Glutamatergic neuron (in vitro differentiated cells): ENCODE measurements around the gene CHD9. TPM values are rescaled to one million over a fixed set of nuclear protein-coding genes. Genes with fewer than 3 reads are reported as not detected.

ENCODE experiments used
- DNase-seq: peaks from one replicate; pipeline ENCODE4 v3.0.0; 2022
- H3K27ac Mint-ChIP-seq: one replicate; pipeline ENCODE4 v1.8.0; 2020; ENCODE audit warnings: mild to moderate bottlenecking, mixed read lengths, inconsistent platforms; ENCODE audit not compliant: unreplicated experiment
- H3K27me3 Mint-ChIP-seq: one replicate; pipeline ENCODE4 v1.8.0; 2020; ENCODE audit warnings: mild to moderate bottlenecking, moderate library complexity, mixed read lengths, inconsistent platforms; ENCODE audit not compliant: unreplicated experiment
- H3K36me3 Mint-ChIP-seq: one replicate; pipeline ENCODE4 v1.8.0; 2020; ENCODE audit warnings: mild to moderate bottlenecking, mixed read lengths, inconsistent platforms; ENCODE audit not compliant: unreplicated experiment
- H3K4me1 Mint-ChIP-seq: one replicate; pipeline ENCODE4 v1.8.0; 2020; ENCODE audit warnings: mild to moderate bottlenecking, low read depth, mixed read lengths, inconsistent platforms; ENCODE audit not compliant: unreplicated experiment
- H3K4me3 Mint-ChIP-seq: one replicate; pipeline ENCODE4 v1.8.0; 2020; ENCODE audit warnings: mild to moderate bottlenecking, mixed read lengths, inconsistent platforms; ENCODE audit not compliant: unreplicated experiment
- H3K9me3 Mint-ChIP-seq: one replicate; pipeline ENCODE4 v1.8.0; 2020; ENCODE audit warnings: mild to moderate bottlenecking, moderate library complexity, mixed read lengths, inconsistent platforms; ENCODE audit not compliant: unreplicated experiment
- CTCF ChIP-seq: fragments of 200-600 bp; sonication (generic); IDR thresholded peaks from one replicate; pipeline ENCODE4 v1.5.0; 2021; ENCODE audit not compliant: partially characterized antibody, unreplicated experiment
- total RNA-seq: library from RNA; stranded (reverse); fragmentation: NEBNext Ultra II Directional; extraction: Animal tissue kit (Norgen Biotek cat#: 25700); gene quantifications from one replicate; pipeline ENCODE4 v1.2.1, GENCODE V29; 2021; ENCODE audit not compliant: unreplicated experiment

Gene CHD9
- total RNA-seq, 1 donor from 2014 or later = 120 TPM

GRCh38 chr16:53090591-53091411 lies 36.0 kb downstream of the CHD9 start:
- H3K27ac Mint-ChIP-seq = peak overlapping the region; percentile 100
- H3K4me1 Mint-ChIP-seq = peaks cover 57% of the 10 kb centered on the region
- H3K4me3 Mint-ChIP-seq = peak overlapping the region; percentile 94

GRCh38 chr16:53091466-53092211 lies 36.8 kb downstream of the CHD9 start:
- TF ChIP-seq CTCF = no peak
- peaks cover 53% of the 10 kb centered on the region for H3K4me1 Mint-ChIP-seq
- peak; percentile 71 for DNase-seq
- peak overlapping the region; percentile 100 for H3K27ac Mint-ChIP-seq
- peak overlapping the region; percentile 94 for H3K4me3 Mint-ChIP-seq
- peaks cover 9% of the 10 kb centered on the region for H3K27me3 Mint-ChIP-seq
- no peaks in the 10 kb centered on the region for H3K36me3 Mint-ChIP-seq
- peaks cover 17% of the 10 kb centered on the region for H3K9me3 Mint-ChIP-seq

More at GRCh38 chr16:53090591-53091411, 36.0 kb downstream of the CHD9 start:
- TF ChIP-seq CTCF = no peak
- peak; percentile 42 for DNase-seq
- H3K9me3 Mint-ChIP-seq = peaks cover 18% of the 10 kb centered on the region
- peaks cover 10% of the 10 kb centered on the region for H3K27me3 Mint-ChIP-seq
- no peaks in the 10 kb centered on the region for H3K36me3 Mint-ChIP-seq

GRCh38 chr16:53092284-53092683 lies 37.5 kb downstream of the CHD9 start:
- TF ChIP-seq CTCF = no peak
- no peaks in the 10 kb centered on the region for H3K36me3 Mint-ChIP-seq
- no peak for DNase-seq
- peaks cover 48% of the 10 kb centered on the region for H3K4me1 Mint-ChIP-seq
- peaks cover 9% of the 10 kb centered on the region for H3K27me3 Mint-ChIP-seq
- H3K4me3 Mint-ChIP-seq = peak overlapping the region; percentile 75
- peaks cover 16% of the 10 kb centered on the region for H3K9me3 Mint-ChIP-seq
- peak overlapping the region; percentile 100 for H3K27ac Mint-ChIP-seq

DNA sequence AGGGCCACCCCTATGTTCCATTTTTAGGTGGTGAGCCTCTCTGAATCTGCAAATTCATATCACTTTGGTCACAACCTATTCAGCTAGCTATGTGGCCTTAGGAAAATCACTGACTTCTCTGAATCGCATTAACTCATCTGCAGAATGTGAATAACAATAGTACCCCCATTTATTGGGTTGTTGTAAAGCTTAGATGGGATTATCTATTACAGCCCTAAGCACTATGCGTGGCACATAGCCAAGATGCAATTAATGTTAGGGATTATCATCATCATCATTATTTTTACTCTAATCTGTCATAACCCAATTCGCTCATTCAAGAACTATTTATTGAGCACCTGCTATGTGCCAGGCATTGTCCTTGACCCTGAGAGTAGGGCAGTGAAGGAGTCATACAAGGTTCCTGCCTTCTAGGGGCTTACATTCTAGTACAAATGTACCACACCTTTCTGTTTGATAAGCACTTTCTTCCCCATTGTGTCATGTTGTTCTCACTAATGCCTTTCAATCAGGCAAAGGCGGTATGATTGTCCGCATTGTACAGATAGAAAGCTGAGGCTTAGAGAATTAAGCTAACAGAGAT lies 38.5 kb downstream of the CHD9 start:
- Mint-ChIP-seq H3K36me3 (no peaks in the 10 kb centered on the region), H3K4me3 (no peak overlapping the region), H3K4me1 (peaks cover 49% of the 10 kb centered on the region), H3K27me3 (peaks cover 8% of the 10 kb centered on the region), H3K27ac (peak overlapping the region; percentile 83), H3K9me3 (peaks cover 14% of the 10 kb centered on the region)
- no peak for TF ChIP-seq CTCF
- no peak for DNase-seq
